Stimulated activated memory B cell treated with anti-CD40 and anti-IgM and Interleukin-4, amounts not matched to agents 10 μg/mL and 1 μg/mL and 100 μg/mL, for 72 hours (primary cell): ENCODE results near the gene HERC3.
A peak's percentile ranks its signal among the peaks of the same experiment; 100 is the strongest.

ENCODE experiments used
- ATAC-seq: fragments of 150-1000 bp; cut with Tn5 transposase; 2 replicates; pipeline ENCODE4 v1.10.0; 2021
- H3K27ac Mint-ChIP-seq: one replicate; pipeline ENCODE4 v1.8.0; 2022; ENCODE audit warnings: mild to moderate bottlenecking, mixed read lengths
- H3K27me3 Mint-ChIP-seq: one replicate; pipeline ENCODE4 v1.8.0; 2022; ENCODE audit warnings: mixed read lengths
- H3K36me3 Mint-ChIP-seq: one replicate; pipeline ENCODE4 v1.8.0; 2022; ENCODE audit warnings: mixed read lengths
- H3K4me1 Mint-ChIP-seq: one replicate; pipeline ENCODE4 v1.8.0; 2022; ENCODE audit warnings: mixed read lengths
- H3K4me3 Mint-ChIP-seq: one replicate; pipeline ENCODE4 v1.8.0; 2022; ENCODE audit warnings: mild to moderate bottlenecking, moderate library complexity, mixed read lengths
- H3K9me3 Mint-ChIP-seq: one replicate; pipeline ENCODE4 v1.8.0; 2022; ENCODE audit warnings: mixed read lengths

Gene HERC3

GRCh38 chr4:88672987-88673386 lies 80.7 kb downstream of the HERC3 start:
- Mint-ChIP-seq H3K27me3 (no peaks in the 10 kb centered on the region), H3K4me3 (no peak overlapping the region), H3K27ac (no peak overlapping the region)

GRCh38 chr4:88673886-88674285 lies 81.6 kb downstream of the HERC3 start:
- Mint-ChIP-seq H3K9me3 (no peaks in the 10 kb centered on the region), H3K4me1 (no peaks in the 10 kb centered on the region)

More at GRCh38 chr4:88672987-88673386, 80.7 kb downstream of the HERC3 start:
- H3K36me3 Mint-ChIP-seq = peaks cover 35% of the 10 kb centered on the region
- no peaks in the 10 kb centered on the region for H3K9me3 Mint-ChIP-seq
- H3K4me1 Mint-ChIP-seq = no peaks in the 10 kb centered on the region
- no peak for ATAC-seq

GRCh38 chr4:88674565-88674964 lies 82.3 kb downstream of the HERC3 start:
- H3K27me3 Mint-ChIP-seq = no peaks in the 10 kb centered on the region
- H3K4me3 Mint-ChIP-seq = no peak overlapping the region
- H3K9me3 Mint-ChIP-seq = no peaks in the 10 kb centered on the region
- no peak overlapping the region for H3K27ac Mint-ChIP-seq
- ATAC-seq = no peak
- H3K4me1 Mint-ChIP-seq = no peaks in the 10 kb centered on the region
- peaks cover 44% of the 10 kb centered on the region for H3K36me3 Mint-ChIP-seq

More at GRCh38 chr4:88673886-88674285, 81.6 kb downstream of the HERC3 start:
- ATAC-seq = no peak
- Mint-ChIP-seq H3K27me3 (no peaks in the 10 kb centered on the region), H3K27ac (no peak overlapping the region), H3K36me3 (peaks cover 38% of the 10 kb centered on the region), H3K4me3 (no peak overlapping the region)

GRCh38 chr4:88674979-88675378 lies 82.7 kb downstream of the HERC3 start:
- Mint-ChIP-seq H3K27ac (no peak overlapping the region), H3K4me3 (no peak overlapping the region), H3K9me3 (no peaks in the 10 kb centered on the region), H3K36me3 (peaks cover 44% of the 10 kb centered on the region), H3K4me1 (no peaks in the 10 kb centered on the region), H3K27me3 (no peaks in the 10 kb centered on the region)
- no peak for ATAC-seq

GRCh38 chr4:88675543-88675942 lies 83.3 kb downstream of the HERC3 start:
- H3K9me3 Mint-ChIP-seq = no peaks in the 10 kb centered on the region
- H3K27ac Mint-ChIP-seq = no peak overlapping the region
- no peak for ATAC-seq
- H3K4me1 Mint-ChIP-seq = no peaks in the 10 kb centered on the region
- peaks cover 45% of the 10 kb centered on the region for H3K36me3 Mint-ChIP-seq
- no peak overlapping the region for H3K4me3 Mint-ChIP-seq
- no peaks in the 10 kb centered on the region for H3K27me3 Mint-ChIP-seq

- H3K36me3 Mint-ChIP-seq = peaks cover 71% of the 10 kb centered on the region
Measured at GRCh38 chr4:88681209-88681608, 88.9 kb downstream of the HERC3 start.

GRCh38 chr4:88690355-88690754 lies 98.1 kb downstream of the HERC3 start:
- no peak overlapping the region for H3K27ac Mint-ChIP-seq
- H3K4me1 Mint-ChIP-seq = no peaks in the 10 kb centered on the region
- no peaks in the 10 kb centered on the region for H3K27me3 Mint-ChIP-seq
- H3K9me3 Mint-ChIP-seq = no peaks in the 10 kb centered on the region
- peaks cover 50% of the 10 kb centered on the region for H3K36me3 Mint-ChIP-seq
- no peak overlapping the region for H3K4me3 Mint-ChIP-seq
- ATAC-seq = no peak

More at GRCh38 chr4:88681209-88681608, 88.9 kb downstream of the HERC3 start:
- no peak for ATAC-seq
- Mint-ChIP-seq H3K4me1 (no peaks in the 10 kb centered on the region), H3K9me3 (no peaks in the 10 kb centered on the region), H3K27ac (no peak overlapping the region), H3K4me3 (no peak overlapping the region), H3K27me3 (no peaks in the 10 kb centered on the region)

GRCh38 chr4:88693792-88694191 lies 101.5 kb downstream of the HERC3 start:
- Mint-ChIP-seq H3K4me1 (peaks cover 8% of the 10 kb centered on the region), H3K27me3 (no peaks in the 10 kb centered on the region), H3K27ac (no peak overlapping the region), H3K36me3 (peaks cover 40% of the 10 kb centered on the region), H3K9me3 (no peaks in the 10 kb centered on the region), H3K4me3 (no peak overlapping the region)
- no peak for ATAC-seq

GRCh38 chr4:88696630-88697029 lies 104.3 kb downstream of the HERC3 start:
- H3K27me3 Mint-ChIP-seq = no peaks in the 10 kb centered on the region
- H3K4me1 Mint-ChIP-seq = peaks cover 8% of the 10 kb centered on the region
- no peak for ATAC-seq
- H3K4me3 Mint-ChIP-seq = peak overlapping the region; percentile 86
- H3K27ac Mint-ChIP-seq = peak overlapping the region; percentile 80
- H3K36me3 Mint-ChIP-seq = peaks cover 25% of the 10 kb centered on the region
- H3K9me3 Mint-ChIP-seq = peaks cover 3% of the 10 kb centered on the region

- peaks cover 3% of the 10 kb centered on the region for H3K9me3 Mint-ChIP-seq
- peaks cover 8% of the 10 kb centered on the region for H3K4me1 Mint-ChIP-seq
- H3K4me3 Mint-ChIP-seq = peak overlapping the region; percentile 86
- peak overlapping the region; percentile 80 for H3K27ac Mint-ChIP-seq
- ATAC-seq = no peak
- peaks cover 25% of the 10 kb centered on the region for H3K36me3 Mint-ChIP-seq
- H3K27me3 Mint-ChIP-seq = no peaks in the 10 kb centered on the region
Measured at GRCh38 chr4:88697141-88697540, 104.9 kb downstream of the HERC3 start.

- peaks cover 8% of the 10 kb centered on the region for H3K4me1 Mint-ChIP-seq
- peaks cover 3% of the 10 kb centered on the region for H3K9me3 Mint-ChIP-seq
- H3K27ac Mint-ChIP-seq = peak within 1 kb of the TSS; percentile 80
- peak within 1 kb of the TSS; percentile 86 for H3K4me3 Mint-ChIP-seq
- peak; percentile 92 for ATAC-seq
- no peaks in the 10 kb centered on the region for H3K27me3 Mint-ChIP-seq
- peaks cover 31% of the 10 kb centered on the region for H3K36me3 Mint-ChIP-seq
Measured at GRCh38 chr4:88697588-88698329, 105.5 kb downstream of the HERC3 start, which contains the start of gene NAP1L5. TSS of gene NAP1L5 (minus strand) at chr4:88697829. CDS start at chr4:88697754, 75 bp downstream.

- Mint-ChIP-seq H3K36me3 (peaks cover 39% of the 10 kb centered on the region), H3K4me3 (no peak overlapping the region), H3K27me3 (no peaks in the 10 kb centered on the region), H3K27ac (peak overlapping the region; percentile 80), H3K4me1 (peaks cover 8% of the 10 kb centered on the region), H3K9me3 (peaks cover 3% of the 10 kb centered on the region)
- ATAC-seq = no peak
Measured at GRCh38 chr4:88698519-88698918, 106.2 kb downstream of the HERC3 start.

GRCh38 chr4:88702782-88703181 lies 110.5 kb downstream of the HERC3 start:
- Mint-ChIP-seq H3K27me3 (no peaks in the 10 kb centered on the region), H3K27ac (no peak overlapping the region), H3K4me3 (no peak overlapping the region), H3K4me1 (peaks cover 6% of the 10 kb centered on the region), H3K9me3 (peaks cover 3% of the 10 kb centered on the region), H3K36me3 (peaks cover 61% of the 10 kb centered on the region)
- no peak for ATAC-seq

GRCh38 chr4:88705223-88705622 lies 112.9 kb downstream of the HERC3 start:
- no peak overlapping the region for H3K4me3 Mint-ChIP-seq
- H3K27ac Mint-ChIP-seq = no peak overlapping the region
- H3K36me3 Mint-ChIP-seq = peaks cover 72% of the 10 kb centered on the region
- H3K9me3 Mint-ChIP-seq = no peaks in the 10 kb centered on the region
- H3K4me1 Mint-ChIP-seq = no peaks in the 10 kb centered on the region
- ATAC-seq = no peak
- H3K27me3 Mint-ChIP-seq = no peaks in the 10 kb centered on the region

GRCh38 chr4:88705805-88706492 lies 113.7 kb downstream of the HERC3 start:
- Mint-ChIP-seq H3K4me1 (no peaks in the 10 kb centered on the region), H3K36me3 (peaks cover 79% of the 10 kb centered on the region), H3K9me3 (no peaks in the 10 kb centered on the region), H3K27ac (peak overlapping the region; percentile 50), H3K4me3 (no peak overlapping the region), H3K27me3 (no peaks in the 10 kb centered on the region)
- no peak for ATAC-seq

GRCh38 chr4:88706574-88706973 lies 114.3 kb downstream of the HERC3 start:
- no peaks in the 10 kb centered on the region for H3K27me3 Mint-ChIP-seq
- H3K4me1 Mint-ChIP-seq = no peaks in the 10 kb centered on the region
- no peaks in the 10 kb centered on the region for H3K9me3 Mint-ChIP-seq
- no peak for ATAC-seq
- H3K36me3 Mint-ChIP-seq = peaks cover 82% of the 10 kb centered on the region
- peak overlapping the region; percentile 50 for H3K27ac Mint-ChIP-seq
- no peak overlapping the region for H3K4me3 Mint-ChIP-seq
